Ovary (tissue), 9 donors: ENCODE data around the gene EXOC6B. TPM values are rescaled to one million over a fixed set of nuclear protein-coding genes. Genes with fewer than 3 reads are reported as not detected.

ENCODE experiments used
- DNase-seq, 5 donors: peaks; one replicate each; pipeline ENCODE4 v3.0.0-alpha.2; 2019 to 2020
- H3K27ac ChIP-seq, 2 donors: fragments of 200-600 bp; one replicate each; pipeline versions ENCODE4 v1.5.1 to v1.8.0; 2019 to 2022
- H3K27me3 ChIP-seq: fragments of 200-600 bp; one replicate; pipeline ENCODE4 v1.8.0; 2022
- H3K36me3 ChIP-seq: fragments of 200-600 bp; sonication (generic); one replicate; pipeline ENCODE4 v1.5.1; 2019
- H3K4me1 ChIP-seq: one replicate; pipeline ENCODE4 v1.8.1; 2013; ENCODE audit warnings: mild to moderate bottlenecking, moderate library complexity; ENCODE audit not compliant: insufficient read depth
- H3K4me3 ChIP-seq: fragments of 200-600 bp; sonication (generic); one replicate; pipeline ENCODE4 v1.5.1; 2017
- H3K9me3 ChIP-seq, 2 donors: fragments of 200-600 bp in 1 of 2; sonication (generic) in 1 of 2; one replicate each; pipeline versions ENCODE4 v1.5.1 to v1.8.1; 2013 to 2019; ENCODE audit warnings: mild to moderate bottlenecking in 1 of 2, moderate library complexity in 1 of 2
- EP300 ChIP-seq: sonication (generic); formaldehyde crosslinking; IDR thresholded peaks from one replicate; pipeline ENCODE4 v1.6.1; 2017; ENCODE audit warnings: antibody characterized with exemption
- POLR2A ChIP-seq: fragments of 450-650 bp; IDR thresholded peaks from one replicate; pipeline ENCODE4 v1.6.1; 2017; ENCODE audit warnings: antibody characterized with exemption, mild to moderate bottlenecking, moderate library complexity
- WGBS, 3 donors: extraction: QIAGEN DNeasy Blood & Tissue Kit in 1 of 3; methylation state at CpG; one replicate each; pipeline versions ENCODE4 v1.1.5 to v1.1.7; 2013 to 2017; 5-methylcytosine and 5-hydroxymethylcytosine counted together
- intact Hi-C, 4 donors: fragments of 100-400 bp; cut with DNase I; formaldehyde crosslinking; loops; one replicate each; pipeline versions ENCODE4 v1.11.0 to v1.15.1; 2022 to 2023
- polyA plus RNA-seq, 2 donors: library from polyadenylated mRNA; stranded (reverse); fragments of 200-250 nt in 1 of 2; fragments of 350-450 nt in 1 of 2; fragmentation: Illumina TruSeq in 1 of 2; extraction: RNeasy Lipid Tissue Mini Kit (QIAGEN cat#74804) in 1 of 2; gene quantifications; one replicate each; pipeline ENCODE4 v1.2.3, GENCODE V29; 2013 to 2014
- total RNA-seq, 7 donors: library from RNA; depleted of rRNA in 2 of 7; stranded (reverse); fragments of >200 nt in 2 of 7; fragmentation: NEBNext Ultra II Directional in 3 of 7; extraction: Animal tissue kit (Norgen Biotek cat#: 25700) in 3 of 7; gene quantifications; one replicate each; pipeline versions ENCODE4 v1.1.0 to v1.2.4, GENCODE V29; 2016 to 2023
- TF ChIP-seq, protein P1 (sequence below), 3 donors: fragments of 450-650 bp in 2 of 3; fragments of 200-600 bp in 1 of 3; IDR thresholded peaks; one replicate each; pipeline versions ENCODE4 v1.5.1 to v1.8.0; 2016 to 2022; ENCODE audit warnings: antibody characterized with exemption in 3 of 3, mild to moderate bottlenecking in 1 of 3
- donor health status: DM: no; HTN: no; CAD: no; lungs with moderate emphysema.
- donor health status: DM: no; HTN: no; CAD: no.
- donor health status: Bipolar disorder and iron deficiency.
- donor health status: DM: yes; HTN: yes; CAD: no.
- donor health status: DM: no; HTN: no; CAD: no.
- donor health status: DM: yes; HTN: yes; CAD: no.

Gene EXOC6B
- total and polyA plus RNA-seq, 9 donors = 11.9 to 84.9 (median 57.8) TPM

GRCh38 chr2:72822794-72823193 lies 3.0 kb downstream of the EXOC6B start:
- no peak for TF ChIP-seq EP300
- no peak for TF ChIP-seq POLR2A
- TF ChIP-seq, protein P1, sequence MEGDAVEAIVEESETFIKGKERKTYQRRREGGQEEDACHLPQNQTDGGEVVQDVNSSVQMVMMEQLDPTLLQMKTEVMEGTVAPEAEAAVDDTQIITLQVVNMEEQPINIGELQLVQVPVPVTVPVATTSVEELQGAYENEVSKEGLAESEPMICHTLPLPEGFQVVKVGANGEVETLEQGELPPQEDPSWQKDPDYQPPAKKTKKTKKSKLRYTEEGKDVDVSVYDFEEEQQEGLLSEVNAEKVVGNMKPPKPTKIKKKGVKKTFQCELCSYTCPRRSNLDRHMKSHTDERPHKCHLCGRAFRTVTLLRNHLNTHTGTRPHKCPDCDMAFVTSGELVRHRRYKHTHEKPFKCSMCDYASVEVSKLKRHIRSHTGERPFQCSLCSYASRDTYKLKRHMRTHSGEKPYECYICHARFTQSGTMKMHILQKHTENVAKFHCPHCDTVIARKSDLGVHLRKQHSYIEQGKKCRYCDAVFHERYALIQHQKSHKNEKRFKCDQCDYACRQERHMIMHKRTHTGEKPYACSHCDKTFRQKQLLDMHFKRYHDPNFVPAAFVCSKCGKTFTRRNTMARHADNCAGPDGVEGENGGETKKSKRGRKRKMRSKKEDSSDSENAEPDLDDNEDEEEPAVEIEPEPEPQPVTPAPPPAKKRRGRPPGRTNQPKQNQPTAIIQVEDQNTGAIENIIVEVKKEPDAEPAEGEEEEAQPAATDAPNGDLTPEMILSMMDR (IDR thresholded peaks at IDR 0.05) = no peak

DNA sequence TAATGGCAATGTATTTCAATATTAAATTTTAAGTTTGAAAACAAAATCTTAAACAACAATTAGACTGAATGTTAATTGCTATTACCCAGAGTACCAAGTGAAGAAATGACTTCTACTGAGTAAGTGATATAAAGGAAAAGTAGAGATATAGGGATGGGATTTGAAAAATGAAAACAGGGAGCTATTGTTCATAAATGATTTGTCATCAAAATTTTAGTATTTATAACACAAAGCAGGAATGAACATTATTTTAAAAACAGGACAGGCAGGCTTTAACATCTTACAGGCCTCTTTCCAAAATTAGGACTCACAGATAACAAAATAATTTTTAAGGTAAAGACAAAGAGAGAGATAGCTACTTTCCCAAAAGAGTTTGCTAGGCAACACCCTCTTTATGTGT lies 3.9 kb downstream of the EXOC6B start:
- H3K27ac ChIP-seq = no peak overlapping the region
- intact Hi-C loops = no loop called here

More at GRCh38 chr2:72822794-72823193, 3.0 kb downstream of the EXOC6B start:
- H3K36me3 ChIP-seq = no peaks in the 10 kb centered on the region
- no peak overlapping the region for H3K4me3 ChIP-seq
- WGBS, 3 donors = 78 to 88% (median 84%) methylated on average over 2 of the region's 2 CpGs
- intact Hi-C loops = no loop called here
- peaks cover 6% of the 10 kb centered on the region for H3K4me1 ChIP-seq
- no peak overlapping the region for H3K27ac ChIP-seq
- DNase-seq = no peak
- no peaks in the 10 kb centered on the region for H3K27me3 ChIP-seq
- no peaks in the 10 kb centered on the region for H3K9me3 ChIP-seq

DNA sequence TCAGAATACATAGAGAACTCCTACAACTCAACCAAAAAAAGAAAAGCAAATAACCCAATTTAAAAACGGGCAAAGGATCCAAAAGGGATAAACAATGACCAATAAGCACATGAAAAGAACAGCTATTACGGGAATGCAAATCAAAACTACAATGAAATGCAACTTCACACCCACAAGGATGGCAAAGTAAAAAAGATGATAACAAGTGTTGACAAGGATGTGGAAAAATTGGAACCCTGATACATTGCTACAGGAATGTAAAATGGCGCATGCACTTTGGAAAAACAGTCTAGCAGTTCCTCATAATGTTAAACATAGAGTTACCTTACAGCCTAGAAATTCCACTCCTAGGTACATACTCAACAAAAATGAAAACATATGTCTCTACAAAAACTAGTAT lies 4.7 kb downstream of the EXOC6B start:
- no peak overlapping the region for H3K27ac ChIP-seq
- H3K4me1 ChIP-seq = peaks cover 6% of the 10 kb centered on the region
- TF ChIP-seq POLR2A (no peak), EP300 (no peak)
- TF ChIP-seq, protein P1 (IDR thresholded peaks at IDR 0.05) = no peak
- H3K4me3 ChIP-seq = no peak overlapping the region
- 86 to 87% (median 87%) methylated on average over 3 of the region's 3 CpGs for WGBS, 3 donors
- H3K27me3 ChIP-seq = no peaks in the 10 kb centered on the region
- intact Hi-C loops = no loop called here
- H3K36me3 ChIP-seq = no peaks in the 10 kb centered on the region
- H3K9me3 ChIP-seq = no peaks in the 10 kb centered on the region
- no peak for DNase-seq

More for the DNA sequence above, 3.9 kb downstream of the EXOC6B start:
- Histone ChIP-seq H3K4me3 (no peak overlapping the region), H3K36me3 (no peaks in the 10 kb centered on the region), H3K27me3 (no peaks in the 10 kb centered on the region), H3K9me3 (no peaks in the 10 kb centered on the region), H3K4me1 (peaks cover 6% of the 10 kb centered on the region)
- DNase-seq = no peak
- no peak for TF ChIP-seq EP300
- no peak for TF ChIP-seq POLR2A

- TF ChIP-seq, protein P1 (IDR thresholded peaks at IDR 0.05) = no peak
- Histone ChIP-seq H3K27me3 (no peaks in the 10 kb centered on the region), H3K4me1 (peaks cover 6% of the 10 kb centered on the region), H3K9me3 (no peaks in the 10 kb centered on the region), H3K4me3 (no peak overlapping the region), H3K27ac (no peak overlapping the region), H3K36me3 (no peaks in the 10 kb centered on the region)
- no peak for DNase-seq
- intact Hi-C loops = no loop called here
These were observed 6.3 kb downstream of the EXOC6B start for GRCh38 chr2:72819501-72819900.

DNA sequence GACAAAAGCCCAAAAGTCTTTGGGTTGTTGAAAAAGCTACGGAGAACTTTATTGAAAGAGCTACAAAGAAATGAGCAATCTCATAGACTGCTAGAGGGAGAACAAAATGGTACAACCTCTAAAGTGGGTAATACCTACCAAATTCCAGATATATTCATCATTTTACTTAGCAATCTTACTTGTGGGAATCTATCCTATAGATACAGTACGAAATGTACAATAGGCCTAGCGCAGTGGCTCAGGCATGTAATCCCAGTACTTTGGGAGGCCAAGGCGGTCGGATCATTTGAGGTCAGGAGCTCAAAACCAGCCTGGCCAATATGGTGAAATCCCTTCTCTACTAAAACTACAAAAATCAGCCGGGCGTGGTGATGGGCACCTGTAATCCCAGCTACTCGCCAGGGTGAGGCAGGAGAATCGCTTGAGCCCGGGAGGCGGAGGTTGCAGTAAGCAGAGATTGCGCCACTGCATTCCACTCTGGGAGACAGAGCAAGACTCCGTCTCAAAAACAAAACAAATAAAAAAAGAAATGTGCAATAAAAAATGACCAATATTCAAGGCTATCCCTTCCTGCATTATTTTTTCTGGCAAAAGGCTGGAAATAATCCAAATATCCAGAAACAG lies 10.1 kb downstream of the EXOC6B start:
- 91 to 92% (median 91%) methylated on average over 13 of the region's 13 CpGs for WGBS, 3 donors
- intact Hi-C loops = no loop called here
- no peak for DNase-seq
- TF ChIP-seq EP300 = no peak
- TF ChIP-seq, protein P1 (IDR thresholded peaks at IDR 0.05) = no peak
- TF ChIP-seq POLR2A = no peak
- H3K4me1 ChIP-seq = no peaks in the 10 kb centered on the region
- no peaks in the 10 kb centered on the region for H3K27me3 ChIP-seq
- no peaks in the 10 kb centered on the region for H3K36me3 ChIP-seq
- H3K27ac ChIP-seq = no peak overlapping the region
- no peak overlapping the region for H3K4me3 ChIP-seq
- no peaks in the 10 kb centered on the region for H3K9me3 ChIP-seq
